GM12878 (cell line): ENCODE data around the gene LGALS3. TPM values are rescaled to one million over a fixed set of nuclear protein-coding genes. Genes with fewer than 3 reads are reported as not detected.

Source experiments
- ATAC-seq: fragments of 200-7000 bp; cut with Tn5 transposase; 3 replicates; pipeline ENCODE4 v1.9.1; 2020; ENCODE audit warnings: mild to moderate bottlenecking, moderate library complexity
- BruUV-seq: library from RNA; stranded (reverse); fragments of 400-500 nt; replicated peaks from 2 replicates; lab custom pipeline; 2021; lab: Mats Ljungman, UMichigan
- CTCF ChIA-PET: fragments of 300-600 bp; sonication (Branson Sonifier 250); formaldehyde crosslinking; extraction: SDS; loops from one replicate; lab custom pipeline; 2021; ENCODE audit warnings: inconsistent platforms; lab: Yijun Ruan, JAX
- POLR2A ChIA-PET: fragments of 350-600 bp; formaldehyde crosslinking; extraction: SDS; loops from one replicate; lab custom pipeline; 2021; ENCODE audit warnings: inconsistent platforms; lab: Charles Lee
- RAD21 ChIA-PET: fragments of 300-600 bp; sonication (Branson Sonifier 250); formaldehyde crosslinking; loops from one replicate; lab custom pipeline; 2023; ENCODE audit warnings: antibody characterized with exemption; ENCODE audit not compliant: unreplicated experiment; lab: Charles Lee
- SMC1A ChIA-PET: fragments of 300-600 bp; sonication (Branson Sonifier 250); formaldehyde crosslinking; loops from one replicate; lab custom pipeline; 2023; ENCODE audit not compliant: unreplicated experiment, uncharacterized antibody; lab: Charles Lee
- DNase-seq: peaks from one replicate; pipeline ENCODE4 v3.0.0-alpha.2; 2011; ENCODE audit warnings: low read depth, low spot score
- FAIRE-seq: peaks from 3 replicates; lab custom pipeline; 2011; peaks lifted over from hg19 to GRCh38; lab: Jason Lieb, UNC
- H2AFZ ChIP-seq: 2 replicates; pipeline ENCODE4 v1.6.0; 2011; ENCODE audit warnings: low read depth, low read length, control low read depth; ENCODE audit not compliant: control insufficient read depth
- H3K27ac ChIP-seq: 2 replicates; pipeline ENCODE4 v1.5.1; 2011; ENCODE audit warnings: control low read depth; ENCODE audit not compliant: control insufficient read depth, insufficient read depth
- H3K27me3 ChIP-seq, 2 experiments: replicated peaks in 1 of 2; 2 replicates each; pipeline versions ENCODE4 v1.6.0 to v1.6.1; 2011; ENCODE audit warnings: low read length in 1 of 2; ENCODE audit not compliant: control insufficient read depth in 2 of 2, insufficient read depth in 2 of 2
- H3K36me3 ChIP-seq, 2 experiments: 2 replicates each; pipeline ENCODE4 v1.5.1; 2011; ENCODE audit warnings: low read length in 1 of 2; ENCODE audit not compliant: control insufficient read depth in 2 of 2, insufficient read depth in 2 of 2
- H3K4me1 ChIP-seq: 2 replicates; pipeline ENCODE4 v1.6.1; 2011; ENCODE audit warnings: mild to moderate bottlenecking, low read length, moderate library complexity, mixed read lengths; ENCODE audit not compliant: control insufficient read depth, insufficient read depth
- H3K4me2 ChIP-seq: 2 replicates; pipeline ENCODE4 v1.6.0; 2011; ENCODE audit warnings: control low read depth; ENCODE audit not compliant: control insufficient read depth, insufficient read depth
- H3K4me3 ChIP-seq: fragments of 200-600 bp; sonication (generic); 2 replicates; pipeline ENCODE4 v1.5.1; 2016
- H3K79me2 ChIP-seq: 2 replicates; pipeline ENCODE4 v1.6.0; 2011; ENCODE audit warnings: low read length; ENCODE audit not compliant: control insufficient read depth, insufficient read depth
- H3K9ac ChIP-seq: 2 replicates; pipeline ENCODE4 v1.8.0; 2011; ENCODE audit warnings: low read length, control low read depth, mixed read lengths; ENCODE audit not compliant: control insufficient read depth, insufficient read depth
- H3K9me3 ChIP-seq: replicated peaks from 3 replicates; pipeline ENCODE4 v1.5.1; 2011; ENCODE audit warnings: mild to moderate bottlenecking, low read length; ENCODE audit not compliant: control insufficient read depth, insufficient read depth
- H4K20me1 ChIP-seq: 2 replicates; pipeline ENCODE4 v1.6.0; 2011; ENCODE audit not compliant: control insufficient read depth, insufficient read depth
- GATAD2B ChIP-seq: fragments of 450-650 bp; conservative IDR thresholded peaks from 2 replicates; pipeline ENCODE4 v1.6.1; 2017; ENCODE audit warnings: low read depth, mild to moderate bottlenecking, moderate library complexity
- WRNIP1 ChIP-seq: IDR thresholded peaks from 2 replicates; pipeline ENCODE4 v1.6.1; 2011; ENCODE audit warnings: low read depth, low read length, improper control_type of control experiment, borderline replicate concordance
- ZNF687 ChIP-seq: fragments of 450-650 bp; IDR thresholded peaks from 2 replicates; pipeline ENCODE4 v1.6.1; 2017; ENCODE audit warnings: mild to moderate bottlenecking, moderate library complexity
- WGBS: methylation state at CpG from one replicate; pipeline ENCODE4 v1.1.6; 2016; ENCODE audit warnings: low lambda C conversion rate; ENCODE audit not compliant: insufficient replicate concordance, insufficient coverage; ENCODE audit errors: missing lambda C conversion rate; 5-methylcytosine and 5-hydroxymethylcytosine counted together
- in situ Hi-C: fragments of 300-500 bp; cut with MboI; formaldehyde crosslinking; loops from 9 replicates; pipeline ENCODE4 v1.14.3; 2018; ENCODE audit warnings: mixed read lengths
- intact Hi-C: fragments of 100-400 bp; cut with micrococcal nuclease; formaldehyde crosslinking; loops from one replicate; pipeline ENCODE4 v1.14.2; 2022; ENCODE audit not compliant: unreplicated experiment
- polyA plus RNA-seq, 11 experiments: library from polyadenylated mRNA; depleted of rRNA in 4 of 11; unstranded in 6 of 11; stranded (reverse) in 5 of 11; fragments of >200 nt; fragmentation: Nextera tagmentation in 4 of 11; fragmentation: Illumina TruSeq in 1 of 11; extraction: Ambion mirVana in 4 of 11; extraction: Trizol in 1 of 11; gene quantifications; 1 replicate in 1 of 11; 2 replicates in 10 of 11; pipeline versions ENCODE4 v1.2.1 to v1.2.3, GENCODE V29; 2011 to 2016; ENCODE audit warnings: inconsistent platforms in 2 of 11, missing spikeins in 2 of 11, low read depth in 1 of 11
- total RNA-seq, 4 experiments: library from RNA; depleted of rRNA in 3 of 4; stranded (reverse); fragments of >200 nt in 3 of 4; fragmentation: Illumina TruSeq in 1 of 4; extraction: Trizol in 1 of 4; gene quantifications; 2 replicates each; pipeline versions ENCODE4 v1.2.1 to v1.2.3, GENCODE V29; 2013 to 2021

LGALS3 gene
- total and polyA plus RNA-seq, 10 of the 15 experiments (the other 5 are each of a cell fraction or from before 2014, with no cell fraction given): 1.5 to 34.2 (median 18.4) TPM

- ATAC-seq: peak; percentile 1; the same call in 2 of the 3 replicates
- CTCF ChIA-PET: interaction anchor here (0.6 to 1.7 kb wide), 6 partner anchors 30 to 163 kb away, joined by 3 to 10 read pairs (median 4); partner anchors contain the start of gene MAPK1IP1L
These were observed 61.8 kb downstream of the LGALS3 start for GRCh38 chr14:55190906-55191202.

More at GRCh38 chr14:55190906-55191202, 61.8 kb downstream of the LGALS3 start:
- FAIRE-seq: no peak
- DNase-seq: no peak
- intact Hi-C loops: loop anchor here (5.0 to 10.0 kb wide), 2 partner anchors 89 to 924 kb away; partner anchors contain the start of gene PELI2
- RAD21 ChIA-PET: interaction anchor here (0.8 to 1.8 kb wide), 7 partner anchors 20 to 238 kb away, joined by 3 to 9 read pairs (median 4); partner anchors contain the start of gene MAPK1IP1L
- POLR2A ChIA-PET: interaction anchor here (0.6 to 1.3 kb wide), 9 partner anchors 9 to 162 kb away, joined by 3 to 5 read pairs (median 3); no protein-coding TSS in a partner anchor
- H3K27me3 ChIP-seq: no peaks in the 10 kb centered on the region
- peak overlapping the region; percentile 93 for H3K9ac ChIP-seq
- peak overlapping the region; percentile 83 for H2AFZ ChIP-seq
- in situ Hi-C loops: no loop called here
- H3K4me2 ChIP-seq: peak overlapping the region; percentile 83
- WGBS: under 1% methylated on average over 8 of the region's 8 CpGs
- no peaks in the 10 kb centered on the region for H4K20me1 ChIP-seq
- no peaks in the 10 kb centered on the region; the same call in 2 of the 3 replicates for H3K9me3 ChIP-seq
- SMC1A ChIA-PET: interaction anchor here (1.1 to 1.7 kb wide), 6 partner anchors 8 to 160 kb away, joined by 3 to 7 read pairs (median 4); no protein-coding TSS in a partner anchor
- peaks cover 43% of the 10 kb centered on the region for H3K79me2 ChIP-seq
- peak overlapping the region; percentile 85 for H3K4me3 ChIP-seq
- H3K27ac ChIP-seq: peak overlapping the region; percentile 77
- no peaks in the 10 kb centered on the region; a peak in 1 of 4 replicates for H3K36me3 ChIP-seq
- no TSS peak for BruUV-seq
- H3K4me1 ChIP-seq: peaks cover 4% of the 10 kb centered on the region; the same call in 1 of the 2 replicates
- TF ChIP-seq WRNIP1: no peak
- TF ChIP-seq ZNF687: no peak
- TF ChIP-seq GATAD2B: no peak
